ENCODE data around the gene GPER1. TPM values are rescaled to one million over a fixed set of nuclear protein-coding genes. Genes with fewer than 3 reads are reported as not detected.
A peak's percentile ranks its signal among the peaks of the same experiment; 100 is the strongest.

GPER1 gene
- total RNA-seq, 2 experiments from 2014 or later, result not detected

DNA sequence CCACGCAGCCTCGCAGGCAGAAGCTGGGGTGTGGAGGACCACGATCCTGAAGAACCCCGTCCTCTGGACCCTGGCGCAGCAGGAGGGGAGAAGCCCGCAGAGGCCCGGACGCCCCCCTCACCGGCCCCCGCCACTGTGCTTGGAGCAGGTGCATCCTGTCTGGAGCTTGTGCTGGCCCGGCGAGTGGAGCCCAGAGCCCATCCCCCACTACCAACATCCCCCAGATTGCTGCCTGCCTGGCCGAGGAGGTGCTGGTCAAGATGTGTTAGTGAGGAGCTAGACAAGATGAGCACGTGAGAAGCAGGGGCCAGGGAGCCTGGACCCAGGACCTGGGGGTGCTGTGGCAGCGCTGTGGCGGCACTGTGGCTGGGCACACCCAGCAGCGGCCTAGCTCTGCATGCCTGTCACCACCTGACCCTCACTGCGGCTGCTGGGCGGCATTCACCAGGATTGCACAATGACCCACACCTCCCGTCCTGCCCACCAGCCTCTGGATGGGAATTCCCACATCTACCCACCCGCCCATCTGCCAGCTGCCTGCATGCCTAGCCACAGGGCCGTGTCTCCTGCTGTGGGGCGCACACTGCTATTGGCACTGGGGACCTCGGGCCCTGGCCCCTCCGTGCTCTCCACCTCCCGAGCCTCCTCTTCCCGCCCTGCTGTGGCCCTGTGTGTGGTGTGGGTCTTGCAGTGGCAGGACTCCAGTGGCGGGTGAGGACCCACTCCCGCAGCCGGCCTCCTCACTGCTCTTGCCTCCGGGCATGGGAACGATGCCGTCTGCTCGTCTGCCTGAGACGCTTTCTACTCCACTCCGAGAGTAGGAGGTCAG lies 31.7 kb upstream of the GPER1 start:
- POLR2A ChIA-PET, result interaction anchor here (2.0 to 2.3 kb wide), 3 partner anchors 9 to 81 kb away, joined by 8 to 11 read pairs (median 11); partner anchors contain the start of genes COX19 and GPR146

DNA sequence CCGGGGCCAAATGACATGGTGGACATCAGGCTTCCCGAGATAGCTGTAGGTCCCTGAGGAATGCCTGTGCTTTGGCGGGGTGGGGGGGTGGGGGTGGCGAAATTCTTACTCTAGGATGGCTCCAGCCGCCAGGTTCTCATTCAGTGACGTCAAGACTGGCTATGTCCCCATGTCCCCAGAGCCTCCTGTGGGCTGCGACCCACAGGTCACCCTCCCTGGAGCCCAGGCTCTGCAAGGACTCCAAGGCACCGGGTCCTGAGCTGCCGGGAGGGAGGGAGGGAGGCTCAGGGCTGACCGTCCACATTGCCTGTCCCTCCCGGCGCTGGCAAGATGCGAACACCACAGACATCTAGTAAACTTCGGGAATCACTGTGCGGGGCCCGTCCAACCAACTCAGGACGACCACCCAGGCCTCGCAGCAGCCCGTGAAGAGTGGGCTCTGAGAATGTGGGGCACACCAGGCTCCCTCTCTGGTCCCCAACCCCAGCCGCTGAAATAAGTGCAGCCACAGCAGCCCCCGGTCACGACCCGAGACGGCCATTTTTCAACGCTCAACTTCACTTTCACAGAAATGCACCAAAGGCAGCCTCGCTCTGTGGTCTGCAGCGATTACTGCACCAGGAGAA lies 31.0 kb upstream of the GPER1 start:
- TF ChIP-seq, protein P1, sequence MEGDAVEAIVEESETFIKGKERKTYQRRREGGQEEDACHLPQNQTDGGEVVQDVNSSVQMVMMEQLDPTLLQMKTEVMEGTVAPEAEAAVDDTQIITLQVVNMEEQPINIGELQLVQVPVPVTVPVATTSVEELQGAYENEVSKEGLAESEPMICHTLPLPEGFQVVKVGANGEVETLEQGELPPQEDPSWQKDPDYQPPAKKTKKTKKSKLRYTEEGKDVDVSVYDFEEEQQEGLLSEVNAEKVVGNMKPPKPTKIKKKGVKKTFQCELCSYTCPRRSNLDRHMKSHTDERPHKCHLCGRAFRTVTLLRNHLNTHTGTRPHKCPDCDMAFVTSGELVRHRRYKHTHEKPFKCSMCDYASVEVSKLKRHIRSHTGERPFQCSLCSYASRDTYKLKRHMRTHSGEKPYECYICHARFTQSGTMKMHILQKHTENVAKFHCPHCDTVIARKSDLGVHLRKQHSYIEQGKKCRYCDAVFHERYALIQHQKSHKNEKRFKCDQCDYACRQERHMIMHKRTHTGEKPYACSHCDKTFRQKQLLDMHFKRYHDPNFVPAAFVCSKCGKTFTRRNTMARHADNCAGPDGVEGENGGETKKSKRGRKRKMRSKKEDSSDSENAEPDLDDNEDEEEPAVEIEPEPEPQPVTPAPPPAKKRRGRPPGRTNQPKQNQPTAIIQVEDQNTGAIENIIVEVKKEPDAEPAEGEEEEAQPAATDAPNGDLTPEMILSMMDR (IDR thresholded peaks at IDR 0.05), result no peak
- H3K27ac ChIP-seq (ENCODE audit: low read depth in 1 of 2, low read length in 2 of 2), result no peak overlapping the region
- DNase-seq (no peak), ATAC-seq (ENCODE audit: poor library complexity) (no peak)
- Mint-ChIP-seq H3K36me3 (ENCODE audit: low read depth) (peaks cover 22% of the 10 kb centered on the region), H3K27me3 (no peaks in the 10 kb centered on the region), H3K4me3 (no peak overlapping the region), H3K9me3 (no peaks in the 10 kb centered on the region), H3K4me1 (ENCODE audit: low read depth) (peaks cover 28% of the 10 kb centered on the region), H3K27ac (no peak overlapping the region)
- CTCF ChIA-PET, result interaction anchor here (1.0 to 1.4 kb wide), 2 partner anchors 9 to 64 kb away, joined by 3 read pairs; no protein-coding TSS in a partner anchor
- H3K4me3 ChIP-seq (ENCODE audit: low read length), result no peak overlapping the region
- H3K4me1 ChIP-seq (ENCODE audit: insufficient read depth, low read length), result peaks cover 54% of the 10 kb centered on the region
- intact Hi-C loops (cut with DNase I, micrococcal nuclease), result no loop called here
- H3K27me3 ChIP-seq (ENCODE audit: control insufficient read depth in 1 of 2, insufficient read depth in 2 of 2, low read length in 2 of 2), result no peaks in the 10 kb centered on the region
- POLR2A ChIA-PET, result interaction anchor here (2.0 to 2.3 kb wide), 2 partner anchors 9 to 13 kb away, joined by 11 read pairs; partner anchors contain the start of gene GPR146
- no peaks in the 10 kb centered on the region for H3K9me3 ChIP-seq (ENCODE audit: control insufficient read depth in 1 of 2, insufficient read depth in 1 of 2, low read length in 2 of 2)
- H3K36me3 ChIP-seq (ENCODE audit: insufficient read depth, low read length), result no peaks in the 10 kb centered on the region

More for the DNA sequence above, 31.7 kb upstream of the GPER1 start:
- TF ChIP-seq, protein P1 (IDR thresholded peaks at IDR 0.05), result no peak
- peak overlapping the region; percentile 95 for H3K4me3 Mint-ChIP-seq
- H3K9me3 Mint-ChIP-seq, result no peaks in the 10 kb centered on the region
- ATAC-seq (ENCODE audit: poor library complexity) (no peak), DNase-seq (peak in 1 of 14 experiments; percentile 47)
- peaks cover 33% of the 10 kb centered on the region for H3K4me1 Mint-ChIP-seq (ENCODE audit: low read depth)
- intact Hi-C loops (cut with DNase I, micrococcal nuclease), result no loop called here
- H3K4me3 ChIP-seq (ENCODE audit: low read length), result peak overlapping the region; percentile 53
- no peaks in the 10 kb centered on the region for H3K27me3 ChIP-seq (ENCODE audit: control insufficient read depth in 1 of 2, insufficient read depth in 2 of 2, low read length in 2 of 2)
- H3K36me3 ChIP-seq (ENCODE audit: insufficient read depth, low read length), result no peaks in the 10 kb centered on the region
- peaks cover 57% of the 10 kb centered on the region for H3K4me1 ChIP-seq (ENCODE audit: insufficient read depth, low read length)
- H3K36me3 Mint-ChIP-seq (ENCODE audit: low read depth), result peaks cover 22% of the 10 kb centered on the region
- H3K27ac ChIP-seq (ENCODE audit: low read depth in 1 of 2, low read length in 2 of 2), result no peak overlapping the region
- no peaks in the 10 kb centered on the region for H3K9me3 ChIP-seq (ENCODE audit: control insufficient read depth in 1 of 2, insufficient read depth in 1 of 2, low read length in 2 of 2)
- H3K27me3 Mint-ChIP-seq, result no peaks in the 10 kb centered on the region
- peak overlapping the region; percentile 86 for H3K27ac Mint-ChIP-seq
- CTCF ChIA-PET, result interaction anchor here (0.8 to 2.3 kb wide), 2 partner anchors 9 to 63 kb away, joined by 4 to 5 read pairs; no protein-coding TSS in a partner anchor

DNA sequence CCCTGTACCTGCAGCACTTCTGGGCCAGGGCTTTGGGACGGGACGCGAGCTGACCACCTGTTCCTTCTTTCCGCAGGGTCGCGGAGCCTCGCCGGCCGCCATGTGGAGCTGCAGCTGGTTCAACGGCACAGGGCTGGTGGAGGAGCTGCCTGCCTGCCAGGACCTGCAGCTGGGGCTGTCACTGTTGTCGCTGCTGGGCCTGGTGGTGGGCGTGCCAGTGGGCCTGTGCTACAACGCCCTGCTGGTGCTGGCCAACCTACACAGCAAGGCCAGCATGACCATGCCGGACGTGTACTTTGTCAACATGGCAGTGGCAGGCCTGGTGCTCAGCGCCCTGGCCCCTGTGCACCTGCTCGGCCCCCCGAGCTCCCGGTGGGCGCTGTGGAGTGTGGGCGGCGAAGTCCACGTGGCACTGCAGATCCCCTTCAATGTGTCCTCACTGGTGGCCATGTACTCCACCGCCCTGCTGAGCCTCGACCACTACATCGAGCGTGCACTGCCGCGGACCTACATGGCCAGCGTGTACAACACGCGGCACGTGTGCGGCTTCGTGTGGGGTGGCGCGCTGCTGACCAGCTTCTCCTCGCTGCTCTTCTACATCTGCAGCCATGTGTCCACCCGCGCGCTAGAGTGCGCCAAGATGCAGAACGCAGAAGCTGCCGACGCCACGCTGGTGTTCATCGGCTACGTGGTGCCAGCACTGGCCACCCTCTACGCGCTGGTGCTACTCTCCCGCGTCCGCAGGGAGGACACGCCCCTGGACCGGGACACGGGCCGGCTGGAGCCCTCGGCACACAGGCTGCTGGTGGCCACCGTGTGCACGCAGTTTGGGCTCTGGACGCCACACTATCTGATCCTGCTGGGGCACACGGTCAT lies 30.3 kb upstream of the GPER1 start:
- POLR2A ChIA-PET, result interaction anchor here (1.2 kb wide), 1 partner anchor 64 kb away, joined by 3 read pairs; no protein-coding TSS in a partner anchor

More for the DNA sequence above, 30.3 kb upstream of the GPER1 start:
- TF ChIP-seq, protein P1 (IDR thresholded peaks at IDR 0.05), result no peak
- no peak overlapping the region for H3K27ac ChIP-seq (ENCODE audit: low read depth in 1 of 2, low read length in 2 of 2)
- H3K27me3 ChIP-seq (ENCODE audit: control insufficient read depth in 1 of 2, insufficient read depth in 2 of 2, low read length in 2 of 2), result no peaks in the 10 kb centered on the region
- intact Hi-C loops (cut with DNase I, micrococcal nuclease), result no loop called here
- DNase-seq, result no peak
- Mint-ChIP-seq H3K4me1 (ENCODE audit: low read depth) (peaks cover 32% of the 10 kb centered on the region), H3K36me3 (ENCODE audit: low read depth) (peaks cover 22% of the 10 kb centered on the region), H3K9me3 (no peaks in the 10 kb centered on the region), H3K27ac (no peak overlapping the region), H3K27me3 (no peaks in the 10 kb centered on the region), H3K4me3 (no peak overlapping the region)
- peaks cover 53% of the 10 kb centered on the region for H3K4me1 ChIP-seq (ENCODE audit: insufficient read depth, low read length)
- CTCF ChIA-PET, result interaction anchor here (1.0 to 1.6 kb wide), 3 partner anchors 8 to 65 kb away, joined by 3 read pairs; partner anchors contain the start of gene GPR146
- no peaks in the 10 kb centered on the region for H3K36me3 ChIP-seq (ENCODE audit: insufficient read depth, low read length)
- no peak for ATAC-seq (ENCODE audit: poor library complexity)
- H3K9me3 ChIP-seq (ENCODE audit: control insufficient read depth in 1 of 2, insufficient read depth in 1 of 2, low read length in 2 of 2), result no peaks in the 10 kb centered on the region
- H3K4me3 ChIP-seq (ENCODE audit: low read length), result no peak overlapping the region

All from CD4-positive, alpha-beta T cell (primary cell).